HepG2 (cell line): ENCODE measurements around the gene SLC4A5. TPM values are rescaled to one million over a fixed set of nuclear protein-coding genes. Genes with fewer than 3 reads are reported as not detected.

Experiments
- AGO1 ChIP-seq: fragments of 200-400 bp; formaldehyde crosslinking; IDR thresholded peaks from 2 replicates; pipeline ENCODE4 v1.6.1; 2017; ENCODE audit warnings: mild to moderate bottlenecking, low read depth, low read length, moderate library complexity; ENCODE audit not compliant: poor library complexity, severe bottlenecking
- EHMT2 ChIP-seq: fragments of 200-600 bp; sonication (generic); IDR thresholded peaks from 2 replicates; pipeline ENCODE4 v1.7.0; 2017; ENCODE audit warnings: antibody characterized with exemption, low read depth, low read length, borderline replicate concordance
- FOXP1 ChIP-seq, 2 experiments: fragments of 450-650 bp in 1 of 2; IDR thresholded peaks; 2 replicates each; pipeline ENCODE4 v1.6.1; 2017 to 2018; ENCODE audit warnings: antibody characterized with exemption in 1 of 2
- HNRNPK ChIP-seq: fragments of 200-400 bp; formaldehyde crosslinking; IDR thresholded peaks from 2 replicates; pipeline ENCODE4 v1.6.1; 2018; ENCODE audit warnings: low read length, low read depth, moderate library complexity, mild to moderate bottlenecking; ENCODE audit not compliant: poor library complexity, severe bottlenecking
- HOMEZ ChIP-seq: IDR thresholded peaks from 2 replicates; pipeline ENCODE4 v1.6.1; 2016; ENCODE audit warnings: low read depth
- KDM5B ChIP-seq: sonication (generic); formaldehyde crosslinking; IDR thresholded peaks from 2 replicates; pipeline ENCODE4 v1.4.0; 2020; ENCODE audit warnings: missing genetic modification reagents, mild to moderate bottlenecking, borderline replicate concordance
- MNT ChIP-seq: fragments of 450-650 bp; IDR thresholded peaks from 2 replicates; pipeline ENCODE4 v1.6.1; 2016
- SNAPC5 ChIP-seq: sonication (generic); formaldehyde crosslinking; IDR thresholded peaks from 2 replicates; pipeline ENCODE4 v1.8.1; 2023; ENCODE audit warnings: mild to moderate bottlenecking, missing genetic modification reagents, borderline replicate concordance
- XBP1 ChIP-seq: sonication (generic); formaldehyde crosslinking; IDR thresholded peaks from 2 replicates; pipeline ENCODE4 v1.5.0; 2020; ENCODE audit warnings: missing genetic modification reagents
- ZBTB4 ChIP-seq: sonication (generic); formaldehyde crosslinking; IDR thresholded peaks from 2 replicates; pipeline ENCODE4 v1.4.0; 2020; ENCODE audit warnings: missing genetic modification reagents, mild to moderate bottlenecking, borderline replicate concordance
- ZNF282 ChIP-seq: fragments of 450-650 bp; IDR thresholded peaks from 2 replicates; pipeline ENCODE4 v1.6.1; 2018; ENCODE audit not compliant: partially characterized antibody
- ZNF382 ChIP-seq: sonication (generic); formaldehyde crosslinking; IDR thresholded peaks from 2 replicates; pipeline ENCODE4 v1.5.0; 2020; ENCODE audit warnings: missing genetic modification reagents, mild to moderate bottlenecking, borderline replicate concordance
- ZNF552 ChIP-seq: sonication (generic); formaldehyde crosslinking; IDR thresholded peaks from 2 replicates; pipeline ENCODE4 v1.9.0; 2022; ENCODE audit warnings: missing genetic modification reagents, mild to moderate bottlenecking, borderline replicate concordance
- ZNF646 ChIP-seq: sonication (generic); formaldehyde crosslinking; IDR thresholded peaks from 2 replicates; pipeline ENCODE4 v1.9.0; 2021; ENCODE audit warnings: mild to moderate bottlenecking, missing genetic modification reagents
- polyA plus RNA-seq, 8 experiments: library from polyadenylated mRNA; depleted of rRNA in 3 of 8; stranded (reverse) in 7 of 8; unstranded in 1 of 8; fragments of >200 nt; fragmentation: Illumina TruSeq in 4 of 8; extraction: Trizol in 4 of 8; gene quantifications; 2 replicates each; pipeline versions ENCODE4 v1.2.1 to v1.2.3, GENCODE V29; 2011 to 2016; ENCODE audit warnings: low read depth in 4 of 8, missing spikeins in 1 of 8, mixed read lengths in 1 of 8; ENCODE audit not compliant: insufficient read depth in 1 of 8
- total RNA-seq, 5 experiments: library from RNA; depleted of rRNA; stranded (reverse); fragments of >200 nt; fragmentation: Illumina TruSeq; extraction: Trizol; gene quantifications; 2 replicates each; pipeline ENCODE4 v1.2.3, GENCODE V29; 2016; ENCODE audit warnings: low read depth in 1 of 5

SLC4A5 gene
- total and polyA plus RNA-seq, 2 of the 13 experiments (the other 11 are each of a cell fraction or from before 2014, with no cell fraction given): 0.50 TPM; not detected in 1

GRCh38 chr2:74198461-74199274, 144.5 kb downstream of the SLC4A5 start, which contains the start of gene MTHFD2 (continued):
- TF ChIP-seq HOMEZ (CRISPR knock-in tag) (peak; percentile 90), ZBTB4 (CRISPR knock-in tag) (0 out of 2 replicates have a peak, but pooled peaks have one; percentile 43), FOXP1 (IDR thresholded peaks at IDR 0.05) (no peak), FOXP1 (CRISPR knock-in tag; IDR thresholded peaks at IDR 0.05) (no peak), EHMT2 (no peak; the same call in 1 of the 2 replicates), ZNF552 (CRISPR knock-in tag) (peak; percentile 77), ZNF282 (no peak), SNAPC5 (CRISPR knock-in tag) (no peak), ZNF646 (0 out of 2 replicates have a peak, but pooled peaks have one; percentile 20), MNT (peak; percentile 77), HNRNPK (peak; percentile 71), AGO1 (no peak), KDM5B (peak; percentile 96; the same call in 1 of the 2 replicates), XBP1 (CRISPR knock-in tag) (peak; percentile 56), ZNF382 (no peak)
